SK-N-SH (cell line): ENCODE data around the gene PDE11A. TPM values are rescaled to one million over a fixed set of nuclear protein-coding genes. Genes with fewer than 3 reads are reported as not detected.
A peak's percentile ranks its signal among the peaks of the same experiment; 100 is the strongest.

Experiments used
- CTCF ChIA-PET: fragments of 300-600, 350-600 bp; formaldehyde crosslinking; extraction: SDS; loops from one replicate; lab custom pipeline; 2021; lab: Yijun Ruan, JAX
- POLR2A ChIA-PET: fragments of 350-600 bp; sonication (Branson Sonifier 250); formaldehyde crosslinking; extraction: SDS; loops from one replicate; lab custom pipeline; 2020; ENCODE audit warnings: antibody characterized with exemption, inconsistent platforms; lab: Yijun Ruan, JAX
- DNase-seq: peaks from one replicate; pipeline ENCODE4 v3.0.0; 2012
- H2AFZ ChIP-seq: fragments of 200-600 bp; sonication (generic); 2 replicates; pipeline ENCODE4 v1.8.1; 2016; ENCODE audit warnings: antibody characterized with exemption, mild to moderate bottlenecking, low read depth
- H3F3A ChIP-seq: fragments of 200-600 bp; sonication (generic); replicated peaks from 2 replicates; pipeline ENCODE3; 2016; ENCODE audit warnings: antibody characterized with exemption, mild to moderate bottlenecking; ENCODE audit not compliant: insufficient read depth
- H3K27ac ChIP-seq, 2 experiments: fragments of 200-500 bp in 1 of 2; fragments of 200-600 bp in 1 of 2; sonication (Bioruptor generic) in 1 of 2; sonication (generic), shearing (Covaris generic) in 1 of 2; 2 replicates each; pipeline versions ENCODE4 v1.5.1 to v1.6.1; 2014 to 2016; ENCODE audit warnings: low read depth in 2 of 2, inconsistent platforms in 1 of 2, low read length in 1 of 2, mild to moderate bottlenecking in 1 of 2, mixed read lengths in 1 of 2
- H3K27me3 ChIP-seq: fragments of 200-600 bp; sonication (generic), shearing (Covaris generic); 2 replicates; pipeline ENCODE4 v1.6.1; 2016; ENCODE audit warnings: mixed run types; ENCODE audit not compliant: insufficient read depth
- H3K36me3 ChIP-seq, 2 experiments: fragments of 200-500 bp in 1 of 2; fragments of 200-600 bp in 1 of 2; sonication (Bioruptor generic) in 1 of 2; sonication (generic) in 1 of 2; replicated peaks in 1 of 2; 2 replicates each; pipeline versions ENCODE3 to v1.5.1; 2014 to 2016; ENCODE audit warnings: low read length in 1 of 2, mild to moderate bottlenecking in 1 of 2; ENCODE audit not compliant: insufficient read depth in 2 of 2, control insufficient read depth in 1 of 2
- H3K4me1 ChIP-seq, 2 experiments: fragments of 200-500 bp in 1 of 2; fragments of 200-600 bp in 1 of 2; sonication (Bioruptor generic) in 1 of 2; sonication (generic), shearing (Covaris generic) in 1 of 2; 2 replicates each; pipeline versions ENCODE4 v1.5.1 to v1.6.1; 2014 to 2016; ENCODE audit warnings: low read depth in 1 of 2, low read length in 1 of 2, mixed run types in 1 of 2; ENCODE audit not compliant: insufficient read depth in 2 of 2, control insufficient read depth in 1 of 2
- H3K4me2 ChIP-seq: fragments of 200-600 bp; sonication (generic), shearing (Covaris generic); 2 replicates; pipeline ENCODE4 v1.6.1; 2017; ENCODE audit warnings: mixed run types
- H3K4me3 ChIP-seq, 2 experiments: fragments of 200-500 bp in 1 of 2; fragments of 200-600 bp in 1 of 2; sonication (Bioruptor generic) in 1 of 2; sonication (generic), shearing (Covaris generic) in 1 of 2; 2 replicates each; pipeline versions ENCODE4 v1.5.1 to v1.8.1; 2014 to 2016; ENCODE audit warnings: low read depth in 2 of 2, inconsistent platforms in 1 of 2, low read length in 1 of 2, mild to moderate bottlenecking in 1 of 2, mixed read lengths in 1 of 2, moderate library complexity in 1 of 2
- H3K79me2 ChIP-seq: fragments of 200-600 bp; sonication (generic); 2 replicates; pipeline ENCODE4 v1.8.1; 2017; ENCODE audit warnings: mild to moderate bottlenecking; ENCODE audit not compliant: insufficient read depth
- H3K9ac ChIP-seq: fragments of 200-600 bp; sonication (generic); 2 replicates; pipeline ENCODE4 v1.6.1; 2017; ENCODE audit warnings: mixed run types
- H3K9me2 ChIP-seq: fragments of 200-600 bp; sonication (generic); 2 replicates; pipeline ENCODE4 v1.6.1; 2017; ENCODE audit warnings: mixed run types
- H3K9me3 ChIP-seq: fragments of 200-600 bp; sonication (generic); 2 replicates; pipeline ENCODE4 v1.6.1; 2017; ENCODE audit warnings: mixed run types, mild to moderate bottlenecking, moderate library complexity
- H4K20me1 ChIP-seq: fragments of 200-600 bp; sonication (generic); 2 replicates; pipeline ENCODE4 v1.6.1; 2017; ENCODE audit warnings: mild to moderate bottlenecking, mixed run types; ENCODE audit not compliant: insufficient read depth
- ELF1 ChIP-seq: IDR thresholded peaks from 2 replicates; pipeline ENCODE4 v1.4.0; 2012
- FOSL2 ChIP-seq: IDR thresholded peaks from 2 replicates; pipeline ENCODE4 v1.4.0; 2012; ENCODE audit warnings: low read depth, mild to moderate bottlenecking, moderate library complexity, borderline replicate concordance
- FOXJ3 ChIP-seq: sonication (generic); formaldehyde crosslinking; IDR thresholded peaks from 2 replicates; pipeline ENCODE4 v1.5.1; 2020; ENCODE audit warnings: mild to moderate bottlenecking, missing genetic modification reagents
- GABPA ChIP-seq: IDR thresholded peaks from 2 replicates; pipeline ENCODE4 v1.4.0; 2012; ENCODE audit warnings: low read depth, mild to moderate bottlenecking
- MEF2A ChIP-seq: IDR thresholded peaks from 2 replicates; pipeline ENCODE4 v1.4.0; 2012; ENCODE audit warnings: low read depth, borderline replicate concordance
- MXI1 ChIP-seq: IDR thresholded peaks from 2 replicates; pipeline ENCODE4 v1.6.1; 2012; ENCODE audit warnings: mild to moderate bottlenecking, low read depth, low read length, improper control_type of control experiment
- NFIC ChIP-seq: IDR thresholded peaks from 2 replicates; pipeline ENCODE4 v1.4.0; 2012; ENCODE audit warnings: borderline replicate concordance
- POLR2AphosphoS5 ChIP-seq: IDR thresholded peaks from 2 replicates; pipeline ENCODE4 v1.6.1; 2012; ENCODE audit warnings: low read depth, low read length
- REST ChIP-seq: IDR thresholded peaks from 2 replicates; pipeline ENCODE4 v1.6.1; 2012; ENCODE audit warnings: mild to moderate bottlenecking, low read depth, low read length, moderate library complexity
- YY1 ChIP-seq: IDR thresholded peaks from 2 replicates; pipeline ENCODE4 v1.4.0; 2012; ENCODE audit warnings: low read depth, mild to moderate bottlenecking
- ZBTB33 ChIP-seq: IDR thresholded peaks from 2 replicates; pipeline ENCODE4 v1.4.0; 2012; ENCODE audit warnings: low read depth, borderline replicate concordance
- WGBS: methylation state at CpG from one replicate; pipeline ENCODE4 v1.1.6; 2017; ENCODE audit warnings: low lambda C conversion rate; 5-methylcytosine and 5-hydroxymethylcytosine counted together
- polyA plus RNA-seq, 3 experiments: library from polyadenylated mRNA; depleted of rRNA; stranded (reverse); fragments of >200 nt; gene quantifications; 2 replicates each; pipeline ENCODE4 v1.2.3, GENCODE V29; 2012

PDE11A gene
- polyA plus RNA-seq, 1 of the 3 experiments (the other 2 are of a cell fraction) = 0.10 TPM

- Histone ChIP-seq H4K20me1 (no peaks in the 10 kb centered on the region), H3K4me1 (peaks cover 0 to 10% of the 10 kb centered on the region in 2 experiments; a peak in 2 of 4 replicates), H2AFZ (peak overlapping the region; percentile 90), H3K4me2 (peak overlapping the region; percentile 70), H3K36me3 (no peaks in the 10 kb centered on the region), H3K9me2 (no peaks in the 10 kb centered on the region), H3F3A (no peaks in the 10 kb centered on the region), H3K79me2 (no peaks in the 10 kb centered on the region), H3K9me3 (no peaks in the 10 kb centered on the region), H3K9ac (peak overlapping the region; percentile 76), H3K27ac (peak overlapping the region in 1 of 2 experiments; percentile 99; a peak in 1 of 4 replicates), H3K4me3 (peak overlapping the region; percentile 64 to 92), H3K27me3 (no peaks in the 10 kb centered on the region)
- TF ChIP-seq POLR2AphosphoS5 (no peak), MEF2A (no peak)
- WGBS = 73% methylated on average over 3 of the region's 9 CpGs
- ChIA-PET CTCF (interaction anchor here (1.3 to 3.7 kb wide), 2 partner anchors 13 to 129 kb away, joined by 4 to 15 read pairs; no protein-coding TSS in a partner anchor), POLR2A (interaction anchor here (1.0 kb wide), 1 partner anchor 66 kb away, joined by 3 read pairs; a partner anchor contains a TSS)
- DNase-seq = no peak
Observed at GRCh38 chr2:177617849-177618248, 454.7 kb downstream of the PDE11A start.

GRCh38 chr2:177616731-177617130 is 455.8 kb downstream of the PDE11A start:
- H3K4me3 ChIP-seq = no peak overlapping the region
- ChIA-PET POLR2A (interaction anchor here (0.7 kb wide), 1 partner anchor 62 kb away, joined by 3 read pairs; no protein-coding TSS in a partner anchor), CTCF (interaction anchor here (1.1 to 3.7 kb wide), 3 partner anchors 12 to 452 kb away, joined by 3 to 15 read pairs (median 5); no protein-coding TSS in a partner anchor)
- no peaks in the 10 kb centered on the region for H3K36me3 ChIP-seq
- H3K27me3 ChIP-seq = no peaks in the 10 kb centered on the region
- no peaks in the 10 kb centered on the region for H3K9me3 ChIP-seq
- no peak overlapping the region for H3K4me2 ChIP-seq
- WGBS = 91% methylated on average over 2 of the region's 3 CpGs
- H4K20me1 ChIP-seq = no peaks in the 10 kb centered on the region
- DNase-seq = no peak
- H3F3A ChIP-seq = no peaks in the 10 kb centered on the region
- H3K9ac ChIP-seq = no peak overlapping the region
- H3K4me1 ChIP-seq = peaks cover 0 to 16% of the 10 kb centered on the region in 2 experiments; a peak in 3 of 4 replicates
- no peak overlapping the region for H3K27ac ChIP-seq
- H3K79me2 ChIP-seq = no peaks in the 10 kb centered on the region
- no peak overlapping the region for H2AFZ ChIP-seq
- no peak for TF ChIP-seq YY1
- TF ChIP-seq NFIC = no peak
- TF ChIP-seq ZBTB33 = no peak
- TF ChIP-seq FOSL2 = no peak
- TF ChIP-seq GABPA = no peak
- TF ChIP-seq MXI1 = no peak
- TF ChIP-seq ELF1 = no peak
- TF ChIP-seq FOXJ3 (CRISPR knock-in tag) = no peak
- TF ChIP-seq REST = no peak
- TF ChIP-seq, all 33 proteins: peak for 0
- H3K9me2 ChIP-seq = no peaks in the 10 kb centered on the region
